ENCODE measurements around the gene MAPKAPK3.

- TF ChIP-seq, protein P1, sequence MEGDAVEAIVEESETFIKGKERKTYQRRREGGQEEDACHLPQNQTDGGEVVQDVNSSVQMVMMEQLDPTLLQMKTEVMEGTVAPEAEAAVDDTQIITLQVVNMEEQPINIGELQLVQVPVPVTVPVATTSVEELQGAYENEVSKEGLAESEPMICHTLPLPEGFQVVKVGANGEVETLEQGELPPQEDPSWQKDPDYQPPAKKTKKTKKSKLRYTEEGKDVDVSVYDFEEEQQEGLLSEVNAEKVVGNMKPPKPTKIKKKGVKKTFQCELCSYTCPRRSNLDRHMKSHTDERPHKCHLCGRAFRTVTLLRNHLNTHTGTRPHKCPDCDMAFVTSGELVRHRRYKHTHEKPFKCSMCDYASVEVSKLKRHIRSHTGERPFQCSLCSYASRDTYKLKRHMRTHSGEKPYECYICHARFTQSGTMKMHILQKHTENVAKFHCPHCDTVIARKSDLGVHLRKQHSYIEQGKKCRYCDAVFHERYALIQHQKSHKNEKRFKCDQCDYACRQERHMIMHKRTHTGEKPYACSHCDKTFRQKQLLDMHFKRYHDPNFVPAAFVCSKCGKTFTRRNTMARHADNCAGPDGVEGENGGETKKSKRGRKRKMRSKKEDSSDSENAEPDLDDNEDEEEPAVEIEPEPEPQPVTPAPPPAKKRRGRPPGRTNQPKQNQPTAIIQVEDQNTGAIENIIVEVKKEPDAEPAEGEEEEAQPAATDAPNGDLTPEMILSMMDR (IDR thresholded peaks at IDR 0.05), result no peak
- no peak for TF ChIP-seq EP300 (IDR thresholded peaks at IDR 0.05)
These were observed 43.4 kb downstream of the MAPKAPK3 start for GRCh38 chr3:50660386-50660785.

Data from upper lobe of left lung (tissue), 4 donors.